ENCODE results near the gene MAPKAP1.
"Not testable (repeated sequence)": the region's sequence is repeated elsewhere in the genome, so short reads cannot be mapped to it uniquely, and the experiment has no call there.

Gene MAPKAP1

GRCh38 chr9:125405938-125406809 lies 300.8 kb downstream of the MAPKAP1 start:
- FAIRE-seq: no peak

- FAIRE-seq: no peak
These were observed 302.3 kb downstream of the MAPKAP1 start for GRCh38 chr9:125404733-125405132.

- FAIRE-seq: no peak
These were observed 306.0 kb downstream of the MAPKAP1 start for GRCh38 chr9:125400725-125401716.

GRCh38 chr9:125400232-125400631 lies 306.8 kb downstream of the MAPKAP1 start:
- FAIRE-seq: not testable (repeated sequence)

GRCh38 chr9:125399666-125400065 lies 307.3 kb downstream of the MAPKAP1 start:
- FAIRE-seq: no peak

GRCh38 chr9:125399165-125399564 lies 307.8 kb downstream of the MAPKAP1 start:
- FAIRE-seq: no peak

GRCh38 chr9:125398243-125398642 lies 308.8 kb downstream of the MAPKAP1 start:
- peak; percentile 89 for FAIRE-seq

- FAIRE-seq: no peak
These were observed 309.3 kb downstream of the MAPKAP1 start for GRCh38 chr9:125397736-125398135.

- FAIRE-seq: no peak
These were observed 310.2 kb downstream of the MAPKAP1 start for GRCh38 chr9:125396799-125397198.

GRCh38 chr9:125393426-125393825 lies 313.6 kb downstream of the MAPKAP1 start:
- no peak for FAIRE-seq

GRCh38 chr9:125391704-125392103 lies 315.3 kb downstream of the MAPKAP1 start:
- no peak for FAIRE-seq

- FAIRE-seq: no peak
These were observed 318.0 kb downstream of the MAPKAP1 start for GRCh38 chr9:125388978-125389377.

- no peak for FAIRE-seq
These were observed 319.0 kb downstream of the MAPKAP1 start for GRCh38 chr9:125387861-125388524.

Measured in A204.1 (cell line).